ENCODE measurements around the gene S100A6. TPM values are rescaled to one million over a fixed set of nuclear protein-coding genes. Genes with fewer than 3 reads are reported as not detected.

The S100A6 gene
- total RNA-seq, 4 donors from 2014 or later: 135 to 264 (median 241) TPM

GRCh38 chr1:153539395-153540093 is 3.8 kb upstream of the S100A6 start:
- Histone ChIP-seq H3K4me3 (no peak overlapping the region), H3K27me3 (no peaks in the 10 kb centered on the region), H3K4me1 (peaks cover 96% of the 10 kb centered on the region), H3K9me3 (no peaks in the 10 kb centered on the region), H3K36me3 (no peaks in the 10 kb centered on the region), H3K27ac (peak overlapping the region; percentile 71)
- TF ChIP-seq POLR2A (IDR thresholded peaks at IDR 0.05) (no peak), POLR2AphosphoS5 (IDR thresholded peaks at IDR 0.05) (no peak), EP300 (IDR thresholded peaks at IDR 0.05) (no peak)
- TF ChIP-seq, protein P1, sequence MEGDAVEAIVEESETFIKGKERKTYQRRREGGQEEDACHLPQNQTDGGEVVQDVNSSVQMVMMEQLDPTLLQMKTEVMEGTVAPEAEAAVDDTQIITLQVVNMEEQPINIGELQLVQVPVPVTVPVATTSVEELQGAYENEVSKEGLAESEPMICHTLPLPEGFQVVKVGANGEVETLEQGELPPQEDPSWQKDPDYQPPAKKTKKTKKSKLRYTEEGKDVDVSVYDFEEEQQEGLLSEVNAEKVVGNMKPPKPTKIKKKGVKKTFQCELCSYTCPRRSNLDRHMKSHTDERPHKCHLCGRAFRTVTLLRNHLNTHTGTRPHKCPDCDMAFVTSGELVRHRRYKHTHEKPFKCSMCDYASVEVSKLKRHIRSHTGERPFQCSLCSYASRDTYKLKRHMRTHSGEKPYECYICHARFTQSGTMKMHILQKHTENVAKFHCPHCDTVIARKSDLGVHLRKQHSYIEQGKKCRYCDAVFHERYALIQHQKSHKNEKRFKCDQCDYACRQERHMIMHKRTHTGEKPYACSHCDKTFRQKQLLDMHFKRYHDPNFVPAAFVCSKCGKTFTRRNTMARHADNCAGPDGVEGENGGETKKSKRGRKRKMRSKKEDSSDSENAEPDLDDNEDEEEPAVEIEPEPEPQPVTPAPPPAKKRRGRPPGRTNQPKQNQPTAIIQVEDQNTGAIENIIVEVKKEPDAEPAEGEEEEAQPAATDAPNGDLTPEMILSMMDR (IDR thresholded peaks at IDR 0.05): no peak
- WGBS: 81% methylated on average over 4 of the region's 4 CpGs
- DNase-seq (ENCODE audit: low spot score in 2 of 2): no peak

DNA sequence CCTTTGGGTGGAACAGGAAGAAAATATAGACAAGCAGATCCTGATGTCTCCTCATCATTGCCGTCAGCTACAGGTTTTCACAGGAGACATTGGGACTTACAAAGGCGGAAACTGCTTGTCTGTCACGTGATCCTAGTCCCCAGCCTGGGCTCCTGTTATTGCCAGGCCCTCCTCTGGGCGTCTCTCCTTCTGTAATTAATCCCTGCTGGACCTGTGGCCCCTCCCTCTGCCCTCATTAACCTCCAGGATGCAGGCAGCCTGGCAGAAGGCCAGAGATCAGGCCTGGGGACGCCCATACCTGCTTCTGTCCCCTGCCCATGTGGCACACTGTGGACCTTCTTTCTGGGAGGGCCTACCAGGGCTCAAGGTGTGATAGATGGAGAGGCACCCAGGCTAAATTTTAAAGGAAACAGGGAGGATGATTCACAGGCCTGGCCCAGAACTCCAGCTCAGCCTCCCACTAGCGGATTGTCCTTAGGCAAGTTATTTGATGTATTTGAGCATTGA is 2.6 kb upstream of the S100A6 start:
- peak overlapping the region; percentile 57 for H3K27ac ChIP-seq
- H3K4me3 ChIP-seq: no peak overlapping the region
- H3K9me3 ChIP-seq: no peaks in the 10 kb centered on the region
- no peaks in the 10 kb centered on the region for H3K27me3 ChIP-seq
- TF ChIP-seq, protein P1 (IDR thresholded peaks at IDR 0.05): no peak
- TF ChIP-seq POLR2AphosphoS5 (IDR thresholded peaks at IDR 0.05): no peak
- no peak for TF ChIP-seq EP300 (IDR thresholded peaks at IDR 0.05)
- no peak for TF ChIP-seq POLR2A (IDR thresholded peaks at IDR 0.05)
- no peak for DNase-seq (ENCODE audit: low spot score in 2 of 2)
- 20% methylated on average over 6 of the region's 6 CpGs for WGBS
- H3K4me1 ChIP-seq: peaks cover 96% of the 10 kb centered on the region
- no peaks in the 10 kb centered on the region for H3K36me3 ChIP-seq

GRCh38 chr1:153537376-153537730 is 1.6 kb upstream of the S100A6 start:
- 100% methylated on average over 6 of the region's 6 CpGs for WGBS
- no peak for DNase-seq (ENCODE audit: low spot score in 2 of 2)
- H3K36me3 ChIP-seq: no peaks in the 10 kb centered on the region
- TF ChIP-seq, protein P1 (IDR thresholded peaks at IDR 0.05): no peak
- TF ChIP-seq EP300 (IDR thresholded peaks at IDR 0.05): no peak
- TF ChIP-seq POLR2AphosphoS5 (IDR thresholded peaks at IDR 0.05): no peak
- no peak for TF ChIP-seq POLR2A (IDR thresholded peaks at IDR 0.05)
- no peak overlapping the region for H3K27ac ChIP-seq
- H3K4me1 ChIP-seq: peaks cover 96% of the 10 kb centered on the region
- H3K27me3 ChIP-seq: no peaks in the 10 kb centered on the region
- H3K4me3 ChIP-seq: no peak overlapping the region
- H3K9me3 ChIP-seq: no peaks in the 10 kb centered on the region

- Histone ChIP-seq H3K27me3 (no peaks in the 10 kb centered on the region), H3K4me3 (peak overlapping the region; percentile 80), H3K27ac (peak overlapping the region; percentile 99), H3K36me3 (no peaks in the 10 kb centered on the region), H3K4me1 (peaks cover 91% of the 10 kb centered on the region), H3K9me3 (no peaks in the 10 kb centered on the region)
- peak in 1 of 2 donors; percentile 76 for DNase-seq (ENCODE audit: low spot score in 2 of 2)
- WGBS: 59% methylated on average over 7 of the region's 9 CpGs
- TF ChIP-seq POLR2AphosphoS5 (IDR thresholded peaks at IDR 0.05): no peak
- no peak for TF ChIP-seq EP300 (IDR thresholded peaks at IDR 0.05)
- no peak for TF ChIP-seq POLR2A (IDR thresholded peaks at IDR 0.05)
- TF ChIP-seq, protein P1 (IDR thresholded peaks at IDR 0.05): no peak
Observed at GRCh38 chr1:153536671-153537375, 1.0 kb upstream of the S100A6 start.

DNA sequence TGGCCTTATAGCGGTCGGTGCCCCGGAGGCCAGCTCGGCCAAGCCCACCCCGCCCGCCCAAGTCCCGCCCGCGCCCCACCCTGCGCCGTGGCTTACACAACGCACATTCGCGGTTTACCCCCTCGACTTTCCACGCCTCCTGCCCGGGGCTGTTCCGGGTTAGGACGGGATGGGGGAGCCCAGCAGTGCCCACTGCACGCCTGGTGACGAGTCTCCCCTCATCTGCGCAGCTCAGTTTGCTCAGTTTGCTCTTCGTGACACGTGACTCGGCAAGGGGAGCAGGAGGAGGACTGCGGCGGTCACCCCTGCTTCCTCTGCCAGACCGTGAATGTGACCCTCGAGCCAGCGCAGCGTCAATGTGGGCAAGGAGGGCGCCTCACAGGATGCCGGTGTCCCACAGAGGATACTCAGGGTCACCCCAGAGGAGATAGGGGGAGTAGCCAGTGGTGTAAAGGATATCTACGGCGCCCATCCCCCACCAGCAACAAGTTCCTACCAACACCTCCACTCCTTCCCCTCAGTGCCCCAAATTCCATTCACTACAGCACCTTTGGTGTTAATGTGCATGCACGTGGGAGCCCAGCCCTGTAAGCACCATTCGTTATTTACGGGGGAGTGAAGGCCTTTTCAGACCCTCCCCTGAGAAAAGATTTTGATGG is 350 bp upstream of the S100A6 start:
- no peaks in the 10 kb centered on the region for H3K27me3 ChIP-seq
- H3K27ac ChIP-seq: peak overlapping the region; percentile 99
- peak; percentile 96 for DNase-seq (ENCODE audit: low spot score in 2 of 2)
- peak overlapping the region; percentile 80 for H3K4me3 ChIP-seq
- under 1% methylated on average over 22 of the region's 38 CpGs for WGBS
- no peaks in the 10 kb centered on the region for H3K36me3 ChIP-seq
- TF ChIP-seq, protein P1 (IDR thresholded peaks at IDR 0.05): no peak
- peak; percentile 14 to 53 (median 41) for TF ChIP-seq POLR2AphosphoS5 (IDR thresholded peaks at IDR 0.05)
- TF ChIP-seq POLR2A (IDR thresholded peaks at IDR 0.05): peak in 1 of 2 donors; percentile 13
- peaks cover 88% of the 10 kb centered on the region for H3K4me1 ChIP-seq
- no peaks in the 10 kb centered on the region for H3K9me3 ChIP-seq

Data from suprapubic skin (tissue), 4 donors.